HG03045 (cell line): ENCODE results near the gene ANK2.
A peak's percentile ranks its signal among the peaks of the same experiment; 100 is the strongest.

ENCODE experiments used
- ATAC-seq: cut with Tn5 transposase; IDR thresholded peaks from one replicate; pipeline ENCODE4 v1.9.1; 2021; ENCODE audit warnings: mild to moderate bottlenecking, moderate library complexity; ENCODE audit not compliant: unreplicated experiment

Gene ANK2

GRCh38 chr4:113090954-113091353, 41.5 kb downstream of the ANK2 start:
- ATAC-seq: no peak

- ATAC-seq: no peak
Measured at GRCh38 chr4:113094331-113094730, 44.9 kb downstream of the ANK2 start.

GRCh38 chr4:113094802-113095201, 45.3 kb downstream of the ANK2 start:
- no peak for ATAC-seq

GRCh38 chr4:113101669-113102068, 52.2 kb downstream of the ANK2 start:
- ATAC-seq: no peak

- no peak for ATAC-seq
Measured at GRCh38 chr4:113103556-113103955, 54.1 kb downstream of the ANK2 start.

- ATAC-seq: no peak
Measured at GRCh38 chr4:113106108-113106507, 56.7 kb downstream of the ANK2 start.

GRCh38 chr4:113109106-113109718, 59.8 kb downstream of the ANK2 start:
- ATAC-seq: no peak

GRCh38 chr4:113112338-113112978, 63.0 kb downstream of the ANK2 start:
- no peak for ATAC-seq

- no peak for ATAC-seq
Measured at GRCh38 chr4:113113151-113113550, 63.7 kb downstream of the ANK2 start.

- ATAC-seq: no peak
Measured at GRCh38 chr4:113114884-113115283, 65.4 kb downstream of the ANK2 start.

GRCh38 chr4:113116414-113117357, 67.2 kb downstream of the ANK2 start:
- ATAC-seq: no peak

GRCh38 chr4:113117358-113117702, 67.9 kb downstream of the ANK2 start:
- ATAC-seq: no peak

GRCh38 chr4:113122066-113122465, 72.6 kb downstream of the ANK2 start:
- ATAC-seq: no peak

GRCh38 chr4:113125418-113125817, 76.0 kb downstream of the ANK2 start:
- ATAC-seq: no peak

GRCh38 chr4:113131136-113131535, 81.7 kb downstream of the ANK2 start:
- ATAC-seq: no peak

GRCh38 chr4:113131621-113132020, 82.2 kb downstream of the ANK2 start:
- no peak for ATAC-seq

- peak; percentile 52 for ATAC-seq
Measured at GRCh38 chr4:113141901-113142346, 92.5 kb downstream of the ANK2 start.

- no peak for ATAC-seq
Measured at GRCh38 chr4:113142351-113142750, 92.9 kb downstream of the ANK2 start.

GRCh38 chr4:113144091-113144490, 94.6 kb downstream of the ANK2 start:
- no peak for ATAC-seq

- ATAC-seq: no peak
Measured at GRCh38 chr4:113145147-113145518, 95.7 kb downstream of the ANK2 start.

- no peak for ATAC-seq
Measured at GRCh38 chr4:113145519-113146291, 96.3 kb downstream of the ANK2 start.
